Lower lobe of right lung (tissue), 2 donors: ENCODE measurements around the gene NEDD4L. TPM values are rescaled to one million over a fixed set of nuclear protein-coding genes. Genes with fewer than 3 reads are reported as not detected.

Source experiments
- ATAC-seq, 2 donors: fragments of 200-7000 bp; cut with Tn5 transposase; one replicate each; pipeline ENCODE4 v1.9.1; 2020 to 2022; ENCODE audit warnings: mild to moderate bottlenecking in 2 of 2, moderate library complexity in 2 of 2
- DNase-seq: peaks from one replicate; pipeline ENCODE4 v3.0.0-alpha.2; 2020
- H3K27ac ChIP-seq: fragments of 200-600 bp; one replicate; pipeline ENCODE4 v1.8.0; 2022
- H3K27me3 ChIP-seq: fragments of 200-600 bp; one replicate; pipeline ENCODE4 v1.8.0; 2022; ENCODE audit warnings: low read depth
- H3K36me3 ChIP-seq: fragments of 200-600 bp; one replicate; pipeline ENCODE4 v1.8.0; 2022; ENCODE audit warnings: mild to moderate bottlenecking
- H3K4me1 ChIP-seq: fragments of 200-600 bp; one replicate; pipeline ENCODE4 v1.8.0; 2022
- H3K4me3 ChIP-seq: fragments of 200-600 bp; one replicate; pipeline ENCODE4 v1.8.0; 2022; ENCODE audit warnings: mild to moderate bottlenecking
- H3K9me3 ChIP-seq: fragments of 200-600 bp; one replicate; pipeline ENCODE4 v1.8.0; 2022
- intact Hi-C: fragments of 100-400 bp; cut with DNase I; formaldehyde crosslinking; loops from one replicate; pipeline ENCODE4 v1.11.0; 2022
- total RNA-seq: library from RNA; stranded (reverse); fragmentation: NEBNext Ultra II Directional; extraction: Animal tissue kit (Norgen Biotek cat#: 25700); gene quantifications from one replicate; pipeline ENCODE4 v1.2.1, GENCODE V29; 2021
- TF ChIP-seq, protein P1 (sequence below): fragments of 200-600 bp; IDR thresholded peaks from one replicate; pipeline ENCODE4 v1.8.0; 2022; ENCODE audit warnings: antibody characterized with exemption, mild to moderate bottlenecking
- donor health status: DM: no; HTN: yes; CAD: no; lungs with severe emphysema.

Gene NEDD4L
- total RNA-seq, 1 donor from 2014 or later: 203 TPM

DNA sequence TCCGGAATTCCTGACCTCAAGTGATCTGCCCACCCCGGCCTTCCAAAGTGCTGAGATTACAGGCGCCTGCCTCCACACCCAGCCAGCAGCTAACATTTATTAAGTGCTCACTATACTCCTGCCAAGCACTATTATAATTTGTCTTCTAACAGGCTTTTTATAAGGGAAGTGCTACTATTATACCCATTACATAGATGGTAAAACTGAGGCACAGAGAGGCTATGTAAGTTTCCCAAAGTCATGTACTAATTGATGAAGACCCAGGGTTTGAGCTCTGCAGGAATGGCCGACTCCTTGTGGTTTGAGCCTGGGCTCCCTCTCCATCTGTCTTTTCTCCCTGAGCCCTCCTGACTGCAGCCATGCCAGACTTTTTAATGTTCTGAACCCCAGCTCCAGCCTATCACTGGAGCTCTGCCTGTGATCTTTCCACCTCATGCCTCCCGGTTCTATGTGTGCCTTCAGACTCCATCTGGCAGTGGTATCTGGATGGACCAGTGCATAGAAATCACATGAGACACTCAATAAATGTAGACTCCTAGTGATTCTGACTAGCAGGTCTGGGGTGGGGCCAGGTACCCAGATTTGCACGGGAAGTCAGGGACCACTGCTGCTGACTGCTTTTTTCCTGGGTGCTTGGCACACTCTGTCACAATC, 197.1 kb downstream of the NEDD4L start:
- Histone ChIP-seq H3K27ac (no peak overlapping the region), H3K36me3 (no peaks in the 10 kb centered on the region), H3K9me3 (no peaks in the 10 kb centered on the region), H3K4me3 (no peak overlapping the region), H3K27me3 (no peaks in the 10 kb centered on the region), H3K4me1 (no peaks in the 10 kb centered on the region)
- TF ChIP-seq, protein P1, sequence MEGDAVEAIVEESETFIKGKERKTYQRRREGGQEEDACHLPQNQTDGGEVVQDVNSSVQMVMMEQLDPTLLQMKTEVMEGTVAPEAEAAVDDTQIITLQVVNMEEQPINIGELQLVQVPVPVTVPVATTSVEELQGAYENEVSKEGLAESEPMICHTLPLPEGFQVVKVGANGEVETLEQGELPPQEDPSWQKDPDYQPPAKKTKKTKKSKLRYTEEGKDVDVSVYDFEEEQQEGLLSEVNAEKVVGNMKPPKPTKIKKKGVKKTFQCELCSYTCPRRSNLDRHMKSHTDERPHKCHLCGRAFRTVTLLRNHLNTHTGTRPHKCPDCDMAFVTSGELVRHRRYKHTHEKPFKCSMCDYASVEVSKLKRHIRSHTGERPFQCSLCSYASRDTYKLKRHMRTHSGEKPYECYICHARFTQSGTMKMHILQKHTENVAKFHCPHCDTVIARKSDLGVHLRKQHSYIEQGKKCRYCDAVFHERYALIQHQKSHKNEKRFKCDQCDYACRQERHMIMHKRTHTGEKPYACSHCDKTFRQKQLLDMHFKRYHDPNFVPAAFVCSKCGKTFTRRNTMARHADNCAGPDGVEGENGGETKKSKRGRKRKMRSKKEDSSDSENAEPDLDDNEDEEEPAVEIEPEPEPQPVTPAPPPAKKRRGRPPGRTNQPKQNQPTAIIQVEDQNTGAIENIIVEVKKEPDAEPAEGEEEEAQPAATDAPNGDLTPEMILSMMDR: no peak
- no peak for ATAC-seq
- intact Hi-C loops: no loop called here
- DNase-seq: no peak

- Histone ChIP-seq H3K36me3 (no peaks in the 10 kb centered on the region), H3K9me3 (no peaks in the 10 kb centered on the region), H3K4me3 (no peak overlapping the region), H3K27me3 (no peaks in the 10 kb centered on the region), H3K4me1 (peaks cover 5% of the 10 kb centered on the region), H3K27ac (no peak overlapping the region)
- no peak for DNase-seq
- TF ChIP-seq, protein P1: no peak
- peak; percentile 38 to 50 for ATAC-seq
- intact Hi-C loops: no loop called here
Observed at GRCh38 chr18:58241877-58242276, 197.9 kb downstream of the NEDD4L start.

- ATAC-seq (peak in 1 of 2 donors; percentile 11), DNase-seq (no peak)
- TF ChIP-seq, protein P1: no peak
- Histone ChIP-seq H3K27ac (no peak overlapping the region), H3K4me1 (peaks cover 10% of the 10 kb centered on the region), H3K9me3 (no peaks in the 10 kb centered on the region), H3K36me3 (no peaks in the 10 kb centered on the region), H3K27me3 (no peaks in the 10 kb centered on the region), H3K4me3 (no peak overlapping the region)
- intact Hi-C loops: no loop called here
Observed at GRCh38 chr18:58242435-58242834, 198.4 kb downstream of the NEDD4L start.

DNA sequence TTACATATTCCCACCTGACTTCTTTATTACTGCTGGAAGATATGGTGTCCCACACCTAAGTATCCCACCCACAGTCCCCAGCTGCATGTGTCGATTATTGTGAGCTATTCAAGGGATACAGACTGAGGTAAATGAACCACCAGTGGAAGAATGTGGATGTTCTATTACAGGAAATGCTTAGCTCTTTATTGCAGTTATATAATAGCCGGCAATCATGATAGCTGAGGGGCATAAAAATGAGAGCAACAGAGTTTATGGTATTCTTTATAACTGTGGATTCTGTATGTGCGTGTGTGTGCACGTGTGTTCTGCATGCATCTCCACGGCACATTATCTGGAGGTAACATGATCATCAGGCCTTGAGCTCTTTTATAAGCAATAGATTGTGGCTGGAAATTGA, 198.9 kb downstream of the NEDD4L start:
- Histone ChIP-seq H3K4me1 (peaks cover 16% of the 10 kb centered on the region), H3K9me3 (no peaks in the 10 kb centered on the region), H3K36me3 (no peaks in the 10 kb centered on the region), H3K4me3 (no peak overlapping the region), H3K27me3 (no peaks in the 10 kb centered on the region), H3K27ac (no peak overlapping the region)
- DNase-seq (no peak), ATAC-seq (no peak)
- TF ChIP-seq, protein P1: no peak
- intact Hi-C loops: no loop called here

- ATAC-seq: no peak
- TF ChIP-seq, protein P1: no peak
- Histone ChIP-seq H3K4me3 (no peak overlapping the region), H3K4me1 (peaks cover 17% of the 10 kb centered on the region), H3K9me3 (no peaks in the 10 kb centered on the region), H3K36me3 (no peaks in the 10 kb centered on the region), H3K27me3 (no peaks in the 10 kb centered on the region), H3K27ac (no peak overlapping the region)
- intact Hi-C loops: no loop called here
- DNase-seq: no peak
Observed at GRCh38 chr18:58243401-58243800, 199.4 kb downstream of the NEDD4L start.
